CD1c-positive myeloid dendritic cell (primary cell): ENCODE measurements around the gene PPTC7.
A peak's percentile ranks its signal among the peaks of the same experiment; 100 is the strongest.
"Not testable (repeated sequence)": the region's sequence is repeated elsewhere in the genome, so short reads cannot be mapped to it uniquely, and the experiment has no call there.

Experiments used
- DNase-seq: peaks from one replicate; pipeline ENCODE4 v3.0.0-alpha.2; 2016; ENCODE audit errors: extremely low spot score

PPTC7 gene, protein sequence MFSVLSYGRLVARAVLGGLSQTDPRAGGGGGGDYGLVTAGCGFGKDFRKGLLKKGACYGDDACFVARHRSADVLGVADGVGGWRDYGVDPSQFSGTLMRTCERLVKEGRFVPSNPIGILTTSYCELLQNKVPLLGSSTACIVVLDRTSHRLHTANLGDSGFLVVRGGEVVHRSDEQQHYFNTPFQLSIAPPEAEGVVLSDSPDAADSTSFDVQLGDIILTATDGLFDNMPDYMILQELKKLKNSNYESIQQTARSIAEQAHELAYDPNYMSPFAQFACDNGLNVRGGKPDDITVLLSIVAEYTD

DNA sequence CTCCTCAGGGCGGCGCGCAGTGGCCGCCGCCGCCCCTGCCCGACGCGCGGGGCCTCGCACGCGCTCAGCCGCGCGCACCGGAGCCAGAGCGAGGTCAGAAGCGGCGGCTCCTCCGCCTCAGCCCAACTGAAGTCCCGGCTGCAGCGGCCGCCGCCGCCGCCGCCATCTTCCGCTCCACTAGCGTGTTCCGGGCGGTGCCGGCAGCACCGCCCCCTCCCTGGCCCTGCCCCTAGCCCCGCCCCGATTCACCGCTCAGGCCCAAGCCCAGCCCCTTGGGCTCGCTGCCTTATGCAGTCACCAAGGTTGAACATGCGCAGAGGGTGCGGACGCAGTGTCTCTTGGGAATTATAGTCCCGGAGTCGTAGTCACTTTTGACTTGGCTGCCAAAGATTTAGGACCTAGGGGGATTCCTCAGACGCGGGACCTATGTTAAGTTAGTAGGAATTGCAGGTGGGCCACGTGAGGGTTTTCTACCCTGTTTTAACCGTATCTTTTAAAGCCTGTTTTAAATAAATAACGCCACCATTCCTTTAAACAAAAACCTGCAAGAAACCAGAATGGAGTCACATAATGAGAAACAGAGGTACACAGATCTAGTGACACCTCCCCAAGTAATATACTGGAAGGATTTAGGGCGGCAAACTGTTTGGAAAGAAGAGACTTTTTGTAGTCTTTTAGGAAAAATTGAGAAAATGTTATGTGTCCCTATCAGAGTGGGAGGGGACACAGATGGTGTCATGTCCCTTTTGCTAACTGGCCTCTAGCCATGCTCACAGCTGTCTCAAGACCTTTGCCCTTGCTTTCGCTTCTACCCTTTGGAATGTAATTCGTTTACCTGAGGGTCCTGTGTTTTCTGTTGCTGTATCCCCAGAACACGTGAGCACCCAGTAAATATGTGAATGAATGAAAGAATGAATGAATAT lies at the start of gene PPTC7:
Gene PPTC7, minus strand, starts transcription at position 182 of the 923 bp plus-strand sequence. CDS start 287 bp downstream, outside the sequence.
- DNase-seq, result peak; percentile 98

DNA sequence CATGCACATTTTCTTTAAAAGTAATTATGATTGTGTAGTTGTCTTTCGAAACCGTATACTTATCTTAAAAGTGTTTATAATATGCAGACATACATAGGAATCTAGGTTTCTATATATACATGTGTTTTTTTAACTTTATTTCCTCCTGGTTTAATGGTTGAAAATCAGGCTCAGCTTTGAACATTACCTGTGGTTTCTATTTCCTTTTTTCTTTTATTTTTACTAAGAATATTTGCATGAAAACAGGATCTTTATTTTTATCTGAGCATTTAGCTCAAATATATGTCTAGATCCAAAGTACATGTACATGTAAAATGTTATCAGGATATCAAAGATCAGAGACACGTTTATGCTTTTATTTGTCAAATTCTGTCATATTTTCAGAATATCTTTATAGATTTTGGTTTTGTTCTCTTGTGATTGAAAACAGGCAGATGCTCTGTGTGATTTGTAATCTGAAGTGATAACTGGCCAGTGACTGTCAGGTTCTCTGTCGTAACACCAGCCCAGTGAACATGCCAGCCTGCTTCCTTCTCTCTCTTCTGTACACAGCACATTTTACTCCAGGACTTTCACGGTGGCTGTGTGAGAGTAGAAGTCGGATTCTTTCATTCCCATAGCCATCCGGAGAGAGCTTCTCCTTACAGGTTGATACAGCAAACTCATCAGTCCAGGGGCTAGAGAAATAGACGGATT lies 44.5 kb upstream of the PPTC7 start:
- no peak for DNase-seq

DNA sequence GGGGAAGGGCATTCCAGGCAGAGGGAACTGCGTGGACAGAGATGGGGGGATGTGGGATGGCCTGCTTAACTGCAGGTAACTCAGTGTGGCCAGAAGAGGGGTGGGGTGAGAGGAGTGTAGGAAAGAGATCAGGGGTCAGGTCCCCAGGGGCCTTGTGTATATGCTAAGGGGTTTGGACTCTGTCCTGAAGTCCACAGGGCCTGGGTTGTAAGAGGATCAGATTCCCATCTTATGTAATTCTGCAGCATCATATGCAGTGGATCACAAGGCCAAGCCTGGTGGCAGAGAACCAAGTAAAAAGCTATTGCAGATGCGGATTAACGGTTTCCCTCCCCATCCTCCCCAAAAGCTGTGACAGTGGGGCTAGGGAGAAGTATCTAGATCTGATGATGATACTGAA lies 39.5 kb upstream of the PPTC7 start:
- no peak for DNase-seq

DNA sequence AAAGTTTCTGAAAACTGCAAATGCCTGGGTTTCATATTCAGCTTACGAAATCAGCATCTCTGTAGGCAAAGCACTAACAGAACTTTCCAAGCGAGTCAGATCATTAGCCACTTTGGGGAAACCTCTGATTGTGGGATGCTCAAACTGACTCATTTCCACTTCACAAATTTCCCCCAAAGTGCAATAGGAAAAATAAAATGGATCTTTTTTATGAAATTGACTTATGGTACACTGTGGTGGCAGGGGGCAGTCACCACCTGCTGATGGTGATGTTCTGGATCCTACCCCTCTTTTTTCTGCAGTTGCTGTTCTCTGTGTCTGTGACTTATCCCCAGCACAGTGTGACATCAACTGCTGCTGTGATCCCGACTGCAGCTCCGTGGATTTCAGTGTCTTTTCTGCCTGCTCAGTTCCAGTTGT lies 36.4 kb upstream of the PPTC7 start:
- DNase-seq, result no peak

DNA sequence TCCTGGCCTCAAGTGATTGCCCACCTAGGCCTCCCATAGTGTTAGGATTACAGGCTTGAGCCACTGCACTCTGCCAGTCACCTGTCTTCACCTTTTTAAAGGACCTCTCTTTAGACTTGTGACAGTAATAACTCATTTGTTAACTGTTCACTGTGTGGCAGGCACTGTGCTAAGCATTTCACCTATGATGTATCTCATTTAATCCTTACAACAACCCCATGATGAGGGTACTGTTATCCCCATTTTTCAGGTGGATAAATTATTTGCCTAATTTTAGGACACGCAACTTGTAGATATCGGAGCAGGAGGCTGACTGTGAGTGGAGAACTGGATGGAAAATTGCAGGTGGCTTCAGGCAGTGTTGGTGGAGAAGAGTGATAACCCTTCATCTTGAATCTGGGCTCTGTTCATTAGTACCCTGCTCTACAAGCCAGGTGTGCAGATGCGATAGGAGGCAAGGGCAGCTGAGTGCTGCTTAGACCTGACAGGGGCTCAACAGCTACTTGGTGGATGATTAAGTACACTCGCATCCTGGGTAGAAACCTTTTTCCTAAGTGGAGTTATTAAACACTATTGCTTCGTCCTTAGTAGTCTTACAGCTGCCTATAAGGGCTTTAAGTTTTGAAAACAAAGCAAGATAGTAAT lies 33.5 kb upstream of the PPTC7 start:
- DNase-seq, result no peak

DNA sequence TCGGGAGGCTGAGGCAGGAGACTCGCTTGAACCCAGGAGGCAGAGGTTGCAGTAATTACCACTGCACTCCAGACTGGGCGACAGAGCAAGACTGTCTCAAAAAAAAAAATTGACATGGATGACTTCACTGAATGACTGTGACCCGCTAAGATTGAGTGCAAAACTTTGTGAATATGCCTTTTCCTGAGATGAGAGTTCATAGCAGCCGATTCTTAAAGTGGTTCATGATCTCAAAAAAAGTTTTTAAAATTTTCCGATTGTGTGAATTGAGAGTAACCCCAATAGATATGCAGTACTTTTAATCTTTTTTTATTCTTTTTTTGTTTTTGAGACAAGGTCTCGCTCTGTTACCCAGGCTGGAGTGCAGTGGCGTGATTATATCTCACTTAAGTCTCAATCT lies 32.1 kb upstream of the PPTC7 start:
- no peak for DNase-seq

DNA sequence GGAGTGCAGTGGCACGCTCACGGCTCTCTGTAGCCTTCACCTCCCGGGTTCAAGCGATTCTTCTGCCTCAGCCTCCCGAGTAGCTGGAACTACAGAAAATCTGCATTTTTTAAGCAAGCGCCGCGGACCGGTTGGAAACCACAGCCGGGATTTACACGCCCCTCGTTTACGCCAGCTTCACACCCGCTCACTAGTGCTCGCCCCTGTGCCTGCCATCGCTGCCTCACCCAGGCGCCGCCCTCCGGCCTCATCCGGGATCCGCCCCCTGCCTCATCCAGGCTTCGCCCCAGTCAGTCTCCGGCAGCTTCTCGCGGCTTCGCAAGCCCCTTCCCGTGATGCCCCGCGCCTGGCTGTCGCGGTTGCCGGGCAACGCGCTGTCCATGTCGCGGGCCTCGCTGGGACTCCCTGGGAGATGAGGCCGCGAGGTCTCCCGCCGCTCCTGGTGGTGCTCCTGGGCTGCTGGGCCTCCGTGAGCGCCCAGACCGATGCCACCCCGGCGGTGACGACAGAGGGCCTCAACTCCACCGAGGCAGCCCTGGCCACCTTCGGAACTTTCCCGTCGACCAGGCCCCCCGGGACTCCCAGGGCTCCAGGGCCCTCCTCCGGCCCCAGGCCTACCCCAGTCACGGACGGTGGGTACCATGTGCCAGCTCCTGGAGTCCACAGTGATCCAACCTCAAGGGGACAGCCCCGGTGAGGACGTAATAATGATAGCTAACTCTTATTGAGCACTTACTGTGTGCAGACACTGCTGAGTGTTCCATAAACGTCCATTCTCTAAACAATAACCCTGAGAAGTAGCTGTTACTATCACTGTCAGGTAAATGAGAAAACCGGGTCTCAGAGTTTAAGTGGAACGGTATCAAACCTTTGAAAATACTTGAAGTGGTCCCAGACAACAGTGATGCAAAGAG lies 30.9 kb upstream of the PPTC7 start, which contains the start of gene TCTN1:
Gene TCTN1, plus strand, starts transcription at position 359 of the 914 bp plus-strand sequence. Its CDS starts 54 bp downstream, at position 413.
- peak; percentile 96 for DNase-seq

DNA sequence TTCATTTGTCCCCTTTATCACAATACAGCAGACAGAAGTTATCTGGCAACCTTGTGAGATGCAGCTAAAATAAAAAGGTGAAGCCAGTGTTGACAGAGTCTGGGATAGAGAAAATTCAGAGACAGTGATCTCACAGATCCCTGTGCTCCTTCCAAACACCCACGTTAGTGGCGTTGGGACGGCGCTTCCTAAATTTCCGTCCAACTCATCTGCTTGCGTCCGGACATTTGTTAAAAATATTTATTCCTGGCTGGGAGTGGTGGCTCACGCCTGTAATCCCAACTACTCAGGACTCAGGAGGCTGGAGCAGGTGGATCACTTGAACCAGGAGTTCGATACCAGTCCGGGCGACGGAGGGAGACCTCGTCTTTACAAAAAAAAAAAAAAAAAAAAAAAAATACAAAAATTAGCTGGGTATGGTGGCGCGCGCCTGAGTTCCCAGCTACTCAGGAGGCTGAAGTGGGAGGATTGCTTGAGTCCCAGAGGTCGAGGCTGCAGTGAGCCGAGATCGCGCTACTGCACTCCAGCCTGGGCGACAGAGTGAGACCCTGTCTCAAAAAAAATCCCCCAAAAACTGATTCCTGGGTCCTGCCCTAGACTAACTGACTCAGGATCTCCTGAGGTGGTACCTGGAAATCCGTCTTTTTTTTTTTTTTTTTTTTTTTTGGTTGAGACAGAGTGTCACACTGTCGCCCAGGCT lies 30.1 kb upstream of the PPTC7 start:
- no peak for DNase-seq

DNA sequence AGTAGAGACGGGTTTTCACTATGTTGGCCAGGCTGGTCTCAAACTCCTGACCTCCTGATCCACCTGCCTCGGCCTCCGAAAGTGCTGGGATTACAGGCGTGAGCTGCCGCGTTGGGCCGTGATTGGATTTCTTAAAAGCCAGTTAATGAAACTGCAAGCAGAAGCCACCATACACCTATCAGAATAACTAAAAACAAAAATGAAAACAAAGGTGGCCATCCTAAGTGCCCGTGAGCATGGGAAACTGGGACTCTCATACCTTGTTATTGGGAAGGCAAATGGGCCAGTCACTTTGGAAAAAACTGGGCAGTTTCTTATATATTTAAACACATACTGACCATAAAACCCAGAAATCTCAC lies 23.1 kb upstream of the PPTC7 start:
- DNase-seq, result no peak

DNA sequence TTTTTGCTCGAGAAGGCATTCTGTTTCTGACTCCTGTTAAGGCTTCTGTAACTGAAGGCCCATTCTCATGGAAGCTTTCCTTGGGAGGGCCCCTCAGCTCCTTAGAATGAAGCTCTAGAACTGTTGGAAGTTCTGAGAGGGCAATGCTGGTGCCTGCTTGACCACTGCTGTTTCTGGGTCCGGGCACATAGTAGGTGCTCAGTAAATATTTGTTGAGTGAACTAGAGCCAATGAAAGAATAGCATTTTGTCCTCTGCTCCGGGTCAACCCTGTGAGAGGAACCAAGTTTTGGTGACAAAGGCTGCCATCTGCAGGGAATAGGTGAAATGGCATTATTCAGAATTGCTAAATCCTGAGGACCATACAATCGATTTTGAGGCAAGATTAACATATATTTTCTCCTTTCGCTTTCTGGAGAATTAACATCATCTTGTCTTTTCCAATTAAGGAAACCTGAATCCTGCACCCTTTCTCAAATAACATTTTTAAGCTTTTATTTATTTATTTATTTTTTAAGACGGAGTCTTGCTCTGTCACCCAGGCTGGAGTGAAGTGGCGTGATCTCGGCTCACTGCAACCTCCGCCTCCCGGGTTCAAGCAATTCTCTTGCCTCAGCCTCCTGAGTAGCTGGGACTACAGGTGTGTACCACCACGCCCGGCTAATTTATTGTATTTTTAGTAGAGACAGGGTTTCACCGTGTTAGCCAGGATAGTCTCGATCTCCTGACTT lies 19.1 kb upstream of the PPTC7 start:
- peak; percentile 79 for DNase-seq

DNA sequence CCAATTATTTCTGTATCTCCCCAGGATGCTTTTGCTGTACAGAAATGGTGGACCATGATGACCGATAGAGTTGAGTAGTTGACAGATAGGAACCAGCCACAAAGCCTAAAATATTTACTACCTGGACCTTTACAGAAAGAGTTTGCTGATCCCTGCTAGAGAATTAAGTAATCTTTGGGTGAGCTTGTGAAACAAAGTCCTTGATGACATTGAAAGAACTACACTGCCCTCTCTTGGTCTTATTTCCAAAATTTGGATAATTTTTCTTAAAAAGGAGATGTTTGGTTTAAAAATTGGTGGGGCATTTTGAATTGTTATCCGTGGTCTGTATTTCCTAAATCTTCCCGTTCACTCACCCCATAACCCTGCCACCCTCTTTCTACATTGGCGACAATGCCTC lies 17.1 kb upstream of the PPTC7 start:
- DNase-seq, result peak; percentile 84

DNA sequence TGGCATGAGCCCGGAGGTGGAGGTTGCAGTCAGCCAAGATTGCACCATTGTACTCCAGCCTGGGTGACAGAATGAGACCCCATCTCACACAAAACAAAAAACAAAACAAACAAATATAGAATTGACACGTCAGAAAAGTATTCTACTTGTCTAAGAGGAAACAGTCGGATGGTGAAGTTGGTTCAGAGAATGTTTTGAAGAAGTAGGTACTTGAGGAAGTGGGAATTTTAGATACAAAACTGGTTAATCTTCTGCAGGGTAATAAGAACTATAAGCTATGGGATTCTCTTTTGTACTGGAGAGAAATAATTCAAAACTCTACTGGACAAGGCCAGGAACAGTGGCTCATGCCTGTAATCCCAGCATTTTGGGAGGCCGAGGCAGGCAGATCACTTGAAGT lies 16.2 kb upstream of the PPTC7 start:
- DNase-seq, result peak; percentile 77

DNA sequence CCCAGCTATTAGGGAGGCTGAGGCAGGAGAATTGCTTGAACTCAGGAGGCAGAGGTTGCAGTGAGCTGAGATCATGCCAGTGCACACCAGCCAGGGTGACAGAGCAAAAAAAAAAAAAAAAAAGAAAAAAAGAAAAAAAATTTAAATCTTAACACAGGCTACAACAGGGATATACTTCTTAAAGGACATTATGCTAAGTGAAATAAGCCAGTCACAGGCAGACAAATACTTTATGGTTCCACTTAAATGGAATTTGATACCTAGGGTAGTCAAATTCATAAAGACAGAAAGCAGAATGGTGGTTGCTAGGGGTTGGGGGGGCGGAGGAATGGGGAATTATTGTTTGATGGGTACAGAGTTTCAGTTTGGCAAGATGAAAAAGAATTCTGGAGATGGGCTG lies 14.8 kb upstream of the PPTC7 start:
- DNase-seq, result no peak

DNA sequence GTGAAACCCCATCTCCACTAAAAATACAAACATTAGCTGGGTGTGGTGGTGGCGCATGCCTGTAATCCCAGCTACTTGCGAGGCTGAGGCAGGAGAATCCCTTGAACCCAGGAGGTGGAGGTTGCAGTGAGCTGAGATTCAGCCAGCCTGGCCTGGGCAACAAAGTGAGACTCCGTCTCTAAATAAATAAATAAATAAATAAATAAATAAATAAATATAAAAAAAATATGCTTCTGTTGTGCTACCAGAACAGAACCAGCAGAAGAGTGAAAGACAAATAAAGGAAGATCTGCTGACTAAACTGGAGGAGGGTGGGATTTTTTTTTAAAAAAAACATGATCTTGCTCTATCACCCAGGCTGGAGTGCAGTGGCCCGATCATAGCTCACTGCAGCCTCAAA lies 9.8 kb upstream of the PPTC7 start:
- not testable (repeated sequence) for DNase-seq

DNA sequence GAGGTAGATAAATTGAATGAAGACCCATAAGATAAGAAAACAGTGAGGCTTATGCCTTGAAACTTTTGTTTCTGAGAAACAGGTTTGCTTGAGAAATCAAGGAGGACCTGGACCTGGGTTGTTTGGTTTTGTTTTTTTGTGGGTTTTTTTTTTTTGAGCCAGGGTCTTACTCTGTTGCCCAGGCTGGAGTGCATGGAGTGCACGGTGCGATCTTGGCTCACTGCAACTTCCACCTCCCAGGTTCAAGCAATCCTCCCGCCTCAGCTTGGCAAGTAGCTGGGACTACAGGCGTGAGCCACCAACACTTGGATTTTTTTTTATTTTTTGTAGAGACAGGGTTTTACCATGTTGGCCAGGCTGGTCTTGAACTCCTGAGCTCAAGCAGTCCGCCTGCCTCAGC lies 9.0 kb upstream of the PPTC7 start:
- no peak for DNase-seq

DNA sequence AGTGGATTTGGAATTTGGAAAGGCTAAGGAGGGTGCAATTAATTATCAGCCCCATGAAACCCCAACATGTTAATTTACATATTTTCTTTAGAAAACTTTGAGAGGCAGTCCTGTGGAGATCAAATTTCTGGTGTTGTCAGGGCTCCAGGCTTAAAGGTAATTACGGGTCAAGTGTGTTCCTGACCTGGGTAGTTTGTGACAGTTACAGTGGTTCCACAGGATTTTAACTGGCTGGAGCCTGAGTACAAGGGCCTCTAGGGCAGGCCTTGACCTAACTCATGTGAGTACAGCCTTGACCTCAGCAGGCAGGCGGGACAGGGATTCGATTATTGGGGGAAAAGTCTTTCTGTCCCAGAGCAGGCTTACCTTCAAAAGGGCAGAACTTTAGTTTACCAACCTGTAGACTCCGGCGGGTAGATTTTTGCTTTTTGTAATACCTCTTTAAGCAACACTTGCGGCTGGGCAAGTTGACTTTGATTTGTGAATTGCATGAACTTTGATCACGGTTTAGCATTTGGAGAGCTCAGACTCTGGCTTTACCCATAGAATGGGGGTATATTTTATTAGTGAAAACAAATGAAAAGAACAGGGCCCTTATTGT lies 8.4 kb upstream of the PPTC7 start:
- no peak for DNase-seq

DNA sequence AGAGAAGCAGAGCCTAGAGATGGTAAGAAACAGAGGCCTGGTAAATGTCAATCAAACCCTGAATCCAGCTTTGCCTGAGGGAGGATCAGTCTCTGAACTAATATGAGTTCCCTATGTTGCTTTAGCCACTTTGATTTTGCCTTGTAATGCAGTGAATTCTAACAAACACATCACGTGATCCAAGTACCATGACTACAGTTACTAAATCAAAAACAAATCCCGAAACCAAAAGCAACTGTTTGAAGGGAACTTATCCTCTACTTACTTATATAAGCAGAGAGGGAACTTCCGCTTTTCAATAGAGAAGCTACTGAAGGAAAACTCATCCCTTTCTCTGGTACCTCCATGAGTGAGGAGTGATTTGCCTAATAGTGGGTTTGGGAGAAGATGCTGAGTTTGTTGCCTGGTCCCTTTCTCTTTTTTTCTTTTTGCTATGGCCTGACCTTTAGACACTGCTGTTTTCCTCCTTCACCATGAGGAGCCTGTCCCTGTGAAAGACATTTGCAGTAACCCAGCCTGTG lies 7.7 kb upstream of the PPTC7 start:
- DNase-seq, result peak; percentile 97

DNA sequence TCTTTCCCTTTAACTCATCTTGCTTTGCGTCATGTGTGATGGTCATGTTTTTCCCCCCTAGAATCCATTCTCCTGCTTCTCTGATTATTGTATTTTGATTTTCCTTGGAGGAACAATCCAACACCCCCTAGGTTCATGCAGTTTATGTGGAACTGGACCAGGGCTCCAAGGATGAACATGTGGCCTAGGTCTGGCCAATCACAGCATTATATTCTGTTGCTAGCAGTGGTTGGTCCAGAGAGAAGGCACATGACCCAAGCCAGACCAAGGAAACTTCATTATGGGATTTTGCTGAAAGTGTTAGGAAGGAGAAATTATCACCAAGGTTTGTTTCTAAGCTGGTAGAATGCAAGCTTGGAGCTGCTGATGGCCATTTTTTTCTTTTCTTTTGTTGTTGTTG lies 6.9 kb upstream of the PPTC7 start:
- no peak for DNase-seq

DNA sequence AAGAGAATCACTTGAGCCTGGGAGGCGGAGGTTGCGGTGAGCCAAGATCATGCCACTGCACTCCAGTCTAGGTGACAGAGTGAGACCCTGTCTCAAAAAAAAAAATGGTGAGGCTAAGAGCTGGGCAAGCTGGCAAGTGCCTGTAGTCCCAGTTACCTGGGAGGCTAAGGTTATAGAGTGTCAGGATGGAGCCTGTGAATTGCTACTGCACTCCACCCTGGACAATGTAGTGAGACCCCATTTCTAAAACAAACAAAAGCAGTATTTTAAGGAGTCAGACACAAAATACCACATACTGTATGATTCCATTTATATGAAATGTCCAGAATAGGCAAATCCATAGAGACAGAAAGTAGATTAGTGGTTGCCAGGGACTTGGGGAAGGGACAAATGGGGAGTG lies 4.0 kb upstream of the PPTC7 start:
- not testable (repeated sequence) for DNase-seq
